ENCODE data around the gene HOXA10. TPM values are rescaled to one million over a fixed set of nuclear protein-coding genes. Genes with fewer than 3 reads are reported as not detected.

Gene HOXA10
- total RNA-seq, 1 experiment from 2014 or later: not detected

GRCh38 chr7:27203365-27203953, 29.3 kb upstream of the HOXA10 start:
- H3K9me2 ChIP-seq (ENCODE audit: insufficient read depth): no peaks in the 10 kb centered on the region
- no peak overlapping the region for H2AFZ ChIP-seq
- no TSS peak for BruUV-seq (replicated peaks)
- POLR2A ChIA-PET (ENCODE audit: unreplicated experiment): interaction anchor here (0.6 kb wide), 1 partner anchor 721 kb away, joined by 5 read pairs; no protein-coding TSS in a partner anchor
- no peak overlapping the region for H3K4me2 ChIP-seq
- intact Hi-C loops (cut with micrococcal nuclease; ENCODE audit: unreplicated experiment): loop anchor here (5.0 kb wide), 1 partner anchor 459 kb away; the partner anchor contains the start of gene HIBADH
- H3K4me1 ChIP-seq (replicated peaks; ENCODE audit: insufficient read depth): no peaks in the 10 kb centered on the region
- TF ChIP-seq EZH2 (IDR thresholded peaks at IDR 0.05; ENCODE audit: low read depth): no peak
- TF ChIP-seq, protein P1, sequence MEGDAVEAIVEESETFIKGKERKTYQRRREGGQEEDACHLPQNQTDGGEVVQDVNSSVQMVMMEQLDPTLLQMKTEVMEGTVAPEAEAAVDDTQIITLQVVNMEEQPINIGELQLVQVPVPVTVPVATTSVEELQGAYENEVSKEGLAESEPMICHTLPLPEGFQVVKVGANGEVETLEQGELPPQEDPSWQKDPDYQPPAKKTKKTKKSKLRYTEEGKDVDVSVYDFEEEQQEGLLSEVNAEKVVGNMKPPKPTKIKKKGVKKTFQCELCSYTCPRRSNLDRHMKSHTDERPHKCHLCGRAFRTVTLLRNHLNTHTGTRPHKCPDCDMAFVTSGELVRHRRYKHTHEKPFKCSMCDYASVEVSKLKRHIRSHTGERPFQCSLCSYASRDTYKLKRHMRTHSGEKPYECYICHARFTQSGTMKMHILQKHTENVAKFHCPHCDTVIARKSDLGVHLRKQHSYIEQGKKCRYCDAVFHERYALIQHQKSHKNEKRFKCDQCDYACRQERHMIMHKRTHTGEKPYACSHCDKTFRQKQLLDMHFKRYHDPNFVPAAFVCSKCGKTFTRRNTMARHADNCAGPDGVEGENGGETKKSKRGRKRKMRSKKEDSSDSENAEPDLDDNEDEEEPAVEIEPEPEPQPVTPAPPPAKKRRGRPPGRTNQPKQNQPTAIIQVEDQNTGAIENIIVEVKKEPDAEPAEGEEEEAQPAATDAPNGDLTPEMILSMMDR (conservative IDR thresholded peaks at IDR 0.05): no peak
- H3K79me2 ChIP-seq (ENCODE audit: low read depth): no peaks in the 10 kb centered on the region
- no peaks in the 10 kb centered on the region for H4K20me1 ChIP-seq (ENCODE audit: insufficient read depth)
- H3F3A ChIP-seq (ENCODE audit: insufficient read depth, low read depth): peaks cover 7% of the 10 kb centered on the region; the same call in 1 of the 2 replicates
- no peaks in the 10 kb centered on the region for H3K36me3 ChIP-seq (ENCODE audit: low read depth)
- H3K9me3 ChIP-seq (ENCODE audit: insufficient read depth, low read depth): no peaks in the 10 kb centered on the region
- H3K4me3 ChIP-seq: no peak overlapping the region
- H3K27ac ChIP-seq: no peak overlapping the region
- no peak for DNase-seq
- CTCF ChIA-PET: interaction anchor here (0.6 kb wide), 1 partner anchor 410 kb away, joined by 10 read pairs; no protein-coding TSS in a partner anchor
- H3K27me3 ChIP-seq (ENCODE audit: insufficient read depth, low read depth): peaks cover 14% of the 10 kb centered on the region; the same call in 1 of the 2 replicates

DNA sequence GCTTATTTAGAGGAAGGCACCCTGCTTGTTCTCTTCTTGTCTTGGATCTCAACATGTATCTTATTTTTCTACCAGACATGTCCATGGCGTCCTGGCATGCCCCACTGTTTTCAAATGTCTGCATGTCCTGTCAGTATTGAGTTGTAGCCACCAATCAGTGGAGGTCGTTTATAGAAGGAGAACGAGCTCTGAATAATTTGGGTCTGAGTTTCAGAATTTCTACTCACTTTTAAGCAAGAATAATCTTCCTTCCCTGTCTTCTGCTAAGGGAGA, 28.7 kb upstream of the HOXA10 start:
- BruUV-seq (replicated peaks): no TSS peak
- Histone ChIP-seq H3K27me3 (ENCODE audit: insufficient read depth, low read depth) (peaks cover 15% of the 10 kb centered on the region; the same call in 1 of the 2 replicates), H3K4me2 (no peak overlapping the region), H3K4me3 (no peak overlapping the region), H3K27ac (no peak overlapping the region), H3F3A (ENCODE audit: insufficient read depth, low read depth) (peaks cover 12% of the 10 kb centered on the region; the same call in 1 of the 2 replicates), H2AFZ (no peak overlapping the region), H3K9me2 (ENCODE audit: insufficient read depth) (no peaks in the 10 kb centered on the region), H3K9me3 (ENCODE audit: insufficient read depth, low read depth) (no peaks in the 10 kb centered on the region), H3K36me3 (ENCODE audit: low read depth) (no peaks in the 10 kb centered on the region), H3K79me2 (ENCODE audit: low read depth) (no peaks in the 10 kb centered on the region), H4K20me1 (ENCODE audit: insufficient read depth) (no peaks in the 10 kb centered on the region), H3K4me1 (replicated peaks; ENCODE audit: insufficient read depth) (no peaks in the 10 kb centered on the region)
- CTCF ChIA-PET: no interaction called here
- DNase-seq: no peak
- POLR2A ChIA-PET (ENCODE audit: unreplicated experiment): interaction anchor here (0.6 kb wide), 1 partner anchor 721 kb away, joined by 5 read pairs; no protein-coding TSS in a partner anchor
- TF ChIP-seq EZH2 (IDR thresholded peaks at IDR 0.05; ENCODE audit: low read depth): no peak
- TF ChIP-seq, protein P1 (conservative IDR thresholded peaks at IDR 0.05): no peak
- intact Hi-C loops (cut with micrococcal nuclease; ENCODE audit: unreplicated experiment): loop anchor here (5.0 kb wide), 1 partner anchor 460 kb away; the partner anchor contains the start of gene HIBADH

DNA sequence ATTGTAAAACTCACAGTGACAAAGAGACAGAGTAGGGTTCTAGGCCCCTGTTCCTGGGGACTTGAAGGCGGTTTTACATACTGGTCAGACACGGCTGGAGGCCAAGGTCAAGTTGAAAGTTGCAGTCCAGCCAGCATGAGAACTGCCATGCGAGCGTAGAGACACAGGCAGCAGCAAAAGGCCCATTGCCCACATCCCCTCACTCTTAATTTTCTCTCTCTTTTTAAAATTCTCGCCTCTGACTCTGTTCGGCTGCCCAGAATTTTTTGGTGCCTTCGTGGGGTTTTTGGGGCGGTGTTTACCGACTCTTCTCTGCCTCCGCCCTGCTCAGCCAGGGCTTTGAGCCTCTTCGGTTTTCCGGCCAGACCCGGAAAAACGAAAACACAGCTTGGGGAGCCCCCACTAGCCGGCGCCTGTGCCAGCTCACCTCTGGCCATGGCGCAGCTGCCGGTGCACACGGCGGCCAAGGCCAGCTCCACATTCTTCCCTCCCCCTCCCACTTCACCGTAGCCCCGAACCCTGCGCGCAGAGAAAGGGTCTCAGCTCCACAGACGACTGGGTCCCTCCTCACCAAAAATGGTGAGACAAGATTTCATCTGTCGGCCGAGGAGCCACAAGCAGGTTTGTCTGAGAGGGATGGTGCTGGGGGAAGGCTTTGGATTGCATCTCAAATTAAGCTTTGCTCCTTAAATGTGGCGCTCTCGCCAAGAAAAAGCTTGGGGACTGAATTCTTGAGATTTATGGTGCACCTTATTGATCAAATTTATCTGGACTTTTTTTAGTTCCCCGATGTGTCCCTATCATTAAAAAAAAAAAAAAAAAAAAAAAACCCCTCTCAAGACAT, 28.1 kb upstream of the HOXA10 start:
- no peak for DNase-seq
- Histone ChIP-seq H3K4me2 (no peak overlapping the region), H3K9me2 (ENCODE audit: insufficient read depth) (no peaks in the 10 kb centered on the region), H3K9me3 (ENCODE audit: insufficient read depth, low read depth) (no peaks in the 10 kb centered on the region), H4K20me1 (ENCODE audit: insufficient read depth) (no peaks in the 10 kb centered on the region), H3F3A (ENCODE audit: insufficient read depth, low read depth) (peaks cover 13% of the 10 kb centered on the region; the same call in 1 of the 2 replicates), H3K4me3 (no peak overlapping the region), H3K27ac (no peak overlapping the region), H3K79me2 (ENCODE audit: low read depth) (no peaks in the 10 kb centered on the region), H3K36me3 (ENCODE audit: low read depth) (no peaks in the 10 kb centered on the region), H3K4me1 (replicated peaks; ENCODE audit: insufficient read depth) (no peaks in the 10 kb centered on the region), H3K27me3 (ENCODE audit: insufficient read depth, low read depth) (peaks cover 19% of the 10 kb centered on the region; the same call in 1 of the 2 replicates), H2AFZ (no peak overlapping the region)
- no peak for TF ChIP-seq EZH2 (IDR thresholded peaks at IDR 0.05; ENCODE audit: low read depth)
- TF ChIP-seq, protein P1 (conservative IDR thresholded peaks at IDR 0.05): no peak
- CTCF ChIA-PET: no interaction called here
- POLR2A ChIA-PET (ENCODE audit: unreplicated experiment): interaction anchor here (0.6 kb wide), 1 partner anchor 722 kb away, joined by 5 read pairs; no protein-coding TSS in a partner anchor
- intact Hi-C loops (cut with micrococcal nuclease; ENCODE audit: unreplicated experiment): loop anchor here (5.0 kb wide), 1 partner anchor 460 kb away; the partner anchor contains the start of gene HIBADH
- no TSS peak for BruUV-seq (replicated peaks)
